ENCODE results near the gene SRPK2. TPM values are rescaled to one million over a fixed set of nuclear protein-coding genes. Genes with fewer than 3 reads are reported as not detected.

SRPK2 gene
- 30.1 and 48.9 TPM in 2 replicates for total RNA-seq

GRCh38 chr7:105388356-105389087 is at the start of gene SRPK2:
SRPK2 (minus strand) TSS chr7:105388921.

Other genes starting within 250 kb of the SRPK2 start
- 17.1 and 26.7 TPM in 2 replicates for gene PUS7, start 133.3 kb upstream of the SRPK2 start, total RNA-seq
- gene RINT1, start 143.3 kb upstream of the SRPK2 start, total RNA-seq = 12.0 and 12.5 TPM in 2 replicates
- 0.38 and 2.0 TPM in 2 replicates for gene EFCAB10, start 192.6 kb upstream of the SRPK2 start, total RNA-seq

Data from hair follicular keratinocyte (primary cell).